MG63 (cell line): ENCODE results near the gene PLEKHN1. TPM values are rescaled to one million over a fixed set of nuclear protein-coding genes. Genes with fewer than 3 reads are reported as not detected.

Experiments
- DNase-seq: peaks from one replicate; pipeline ENCODE4 v3.0.0-alpha.2; 2020
- H3K27me3 ChIP-seq: fragments of 250-450 bp; sonication (Bioruptor Pico); 2 replicates; pipeline ENCODE4 v1.5.1; 2020; ENCODE audit warnings: mild to moderate bottlenecking, moderate library complexity
- H3K36me3 ChIP-seq: fragments of 250-450 bp; sonication (Bioruptor Pico); 2 replicates; pipeline ENCODE4 v1.5.1; 2020; ENCODE audit warnings: mild to moderate bottlenecking, moderate library complexity
- H3K4me3 ChIP-seq: fragments of 250-450 bp; sonication (Bioruptor Pico); 2 replicates; pipeline ENCODE4 v1.5.1; 2020; ENCODE audit warnings: mild to moderate bottlenecking, moderate library complexity
- H3K9me3 ChIP-seq: fragments of 250-450 bp; sonication (Bioruptor Pico); 2 replicates; pipeline ENCODE4 v1.5.1; 2020; ENCODE audit warnings: mild to moderate bottlenecking, moderate library complexity
- total RNA-seq: library from RNA; depleted of rRNA; stranded (reverse); fragments of >200 nt; shearing (Covaris generic); gene quantifications from 2 replicates; pipeline ENCODE4 v1.2.3, GENCODE V29; 2014; ENCODE audit warnings: low replicate concordance

Gene PLEKHN1
- total RNA-seq, 1 experiment from 2014 or later: 0.56 TPM

DNA sequence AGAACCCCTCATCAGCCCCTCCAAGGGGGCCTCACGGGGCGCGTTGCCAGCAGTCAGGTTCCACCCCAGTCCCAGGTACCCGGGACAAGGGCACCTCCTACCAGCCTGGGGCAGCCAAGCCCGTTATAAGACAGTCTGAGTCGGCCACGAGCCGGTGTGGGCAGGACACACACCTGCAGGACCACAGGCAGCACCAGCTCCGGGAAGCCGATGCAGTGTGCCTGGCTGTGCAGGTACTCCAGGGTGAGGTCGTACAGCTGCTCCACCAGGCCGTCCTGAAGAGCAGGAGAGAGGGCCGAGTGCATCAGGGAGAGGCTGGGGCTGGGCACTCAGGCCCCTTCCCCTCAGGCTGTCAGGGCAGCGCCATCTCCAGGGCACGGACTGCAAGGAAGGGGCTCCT, 18.3 kb upstream of the PLEKHN1 start:
- Histone ChIP-seq H3K36me3 (peaks cover 59% of the 10 kb centered on the region), H3K27me3 (no peaks in the 10 kb centered on the region), H3K4me3 (no peak overlapping the region), H3K9me3 (no peaks in the 10 kb centered on the region)
- no peak for DNase-seq

DNA sequence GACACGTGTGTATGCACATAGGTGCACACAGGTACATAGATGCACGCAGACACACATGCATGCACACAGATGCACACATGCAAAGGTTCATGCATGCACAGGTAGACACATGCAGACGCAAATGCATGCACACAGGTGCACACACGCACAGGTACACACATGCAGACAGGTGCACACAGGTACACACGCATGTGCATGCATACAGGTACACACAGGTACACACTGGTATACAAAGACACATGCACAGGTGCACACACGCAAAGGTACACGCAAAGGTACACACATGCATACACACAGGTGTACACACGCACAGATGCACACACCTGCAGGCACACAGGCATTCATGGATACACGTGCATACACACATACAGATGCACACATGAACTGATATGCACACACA, 16.0 kb upstream of the PLEKHN1 start:
- Histone ChIP-seq H3K27me3 (no peaks in the 10 kb centered on the region), H3K36me3 (peaks cover 58% of the 10 kb centered on the region), H3K4me3 (no peak overlapping the region), H3K9me3 (no peaks in the 10 kb centered on the region)
- DNase-seq: no peak

DNA sequence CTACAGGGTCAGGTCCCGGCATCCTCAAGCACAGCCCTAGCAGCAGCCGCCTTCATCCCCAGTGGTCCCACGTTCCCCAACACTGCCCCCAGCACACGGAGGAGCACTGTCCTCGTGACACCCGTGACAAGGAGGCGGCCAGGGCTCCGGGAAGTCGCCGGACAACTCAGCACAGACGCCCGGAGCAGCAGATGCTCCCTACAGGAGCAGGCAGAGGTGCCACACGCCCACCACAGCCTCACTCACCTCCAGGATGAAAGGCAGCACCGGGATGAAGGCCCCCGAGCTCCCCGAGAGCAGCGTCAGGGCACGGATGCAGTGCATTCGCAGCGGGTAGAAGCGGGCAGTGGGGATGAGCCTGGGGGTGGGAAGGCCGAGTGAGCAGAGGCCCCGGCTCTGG, 15.4 kb upstream of the PLEKHN1 start:
- no peaks in the 10 kb centered on the region for H3K9me3 ChIP-seq
- peaks cover 61% of the 10 kb centered on the region for H3K36me3 ChIP-seq
- H3K4me3 ChIP-seq: no peak overlapping the region
- DNase-seq: no peak
- H3K27me3 ChIP-seq: no peaks in the 10 kb centered on the region

DNA sequence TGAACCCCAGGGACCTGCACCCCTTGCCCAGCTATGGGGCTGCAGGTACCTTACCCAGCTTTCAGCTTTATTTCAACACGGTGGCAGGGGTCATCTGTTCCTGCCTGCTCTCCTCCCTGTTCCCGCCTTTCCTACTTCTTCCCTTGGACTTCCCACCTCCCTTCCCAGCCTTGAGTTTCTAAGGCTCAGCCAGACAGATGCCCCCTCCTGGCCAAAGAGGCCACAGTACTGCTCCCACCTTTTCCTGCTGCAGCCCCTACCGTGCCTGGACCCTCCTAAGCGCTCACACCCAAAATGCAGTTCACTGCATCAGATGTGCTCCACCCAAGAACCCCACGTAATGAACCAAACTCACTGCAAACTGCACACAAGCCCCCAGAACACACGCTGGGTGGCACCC, 14.9 kb upstream of the PLEKHN1 start:
- no peak for DNase-seq

DNA sequence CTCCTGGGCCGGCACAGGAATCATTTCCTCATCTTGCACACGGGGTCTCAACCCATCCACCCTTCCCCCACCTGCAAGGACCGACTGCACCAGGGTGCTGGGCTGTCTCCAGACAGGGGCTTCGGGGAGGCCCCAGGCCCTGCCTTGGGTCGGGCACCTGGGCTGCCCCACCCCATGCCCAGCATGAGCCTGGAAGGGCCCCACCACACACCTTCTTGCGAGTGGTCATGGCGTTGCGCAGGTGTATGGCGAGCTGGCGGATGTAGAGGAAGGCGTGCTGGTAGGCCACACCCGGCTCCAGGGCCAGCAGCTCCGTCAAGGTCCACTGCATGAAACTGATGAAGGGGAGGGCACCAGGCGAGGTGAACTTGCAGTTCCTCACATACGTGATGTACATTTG, 14.1 kb upstream of the PLEKHN1 start:
- no peak overlapping the region for H3K4me3 ChIP-seq
- no peaks in the 10 kb centered on the region for H3K9me3 ChIP-seq
- no peak for DNase-seq
- peaks cover 65% of the 10 kb centered on the region for H3K36me3 ChIP-seq
- H3K27me3 ChIP-seq: no peaks in the 10 kb centered on the region

More for the DNA sequence above, 14.9 kb upstream of the PLEKHN1 start:
- H3K36me3 ChIP-seq: peaks cover 64% of the 10 kb centered on the region
- H3K9me3 ChIP-seq: no peaks in the 10 kb centered on the region
- H3K27me3 ChIP-seq: no peaks in the 10 kb centered on the region
- no peak overlapping the region for H3K4me3 ChIP-seq

DNA sequence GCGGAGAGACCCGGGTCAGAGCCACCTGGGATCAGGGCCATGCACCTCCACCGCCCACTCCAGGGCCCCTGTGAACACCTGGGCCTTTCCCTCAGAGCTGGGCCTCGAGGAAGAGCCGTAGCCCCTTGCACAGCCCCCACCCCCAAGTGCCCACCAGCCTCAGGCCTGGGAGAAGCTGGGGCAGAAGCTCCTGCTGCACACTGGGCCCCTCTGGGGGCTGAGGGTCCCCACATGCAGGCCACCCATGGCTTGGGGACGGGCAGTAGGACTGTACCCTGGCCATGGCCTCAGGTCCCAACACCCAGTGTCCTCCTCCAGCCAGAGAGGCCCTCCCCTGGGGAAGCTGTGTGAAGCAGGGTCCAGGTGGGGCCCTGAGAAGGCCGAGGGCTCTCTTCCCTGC, 13.7 kb upstream of the PLEKHN1 start:
- no peak for DNase-seq
- no peaks in the 10 kb centered on the region for H3K27me3 ChIP-seq
- H3K4me3 ChIP-seq: no peak overlapping the region
- H3K9me3 ChIP-seq: no peaks in the 10 kb centered on the region
- H3K36me3 ChIP-seq: peaks cover 62% of the 10 kb centered on the region

DNA sequence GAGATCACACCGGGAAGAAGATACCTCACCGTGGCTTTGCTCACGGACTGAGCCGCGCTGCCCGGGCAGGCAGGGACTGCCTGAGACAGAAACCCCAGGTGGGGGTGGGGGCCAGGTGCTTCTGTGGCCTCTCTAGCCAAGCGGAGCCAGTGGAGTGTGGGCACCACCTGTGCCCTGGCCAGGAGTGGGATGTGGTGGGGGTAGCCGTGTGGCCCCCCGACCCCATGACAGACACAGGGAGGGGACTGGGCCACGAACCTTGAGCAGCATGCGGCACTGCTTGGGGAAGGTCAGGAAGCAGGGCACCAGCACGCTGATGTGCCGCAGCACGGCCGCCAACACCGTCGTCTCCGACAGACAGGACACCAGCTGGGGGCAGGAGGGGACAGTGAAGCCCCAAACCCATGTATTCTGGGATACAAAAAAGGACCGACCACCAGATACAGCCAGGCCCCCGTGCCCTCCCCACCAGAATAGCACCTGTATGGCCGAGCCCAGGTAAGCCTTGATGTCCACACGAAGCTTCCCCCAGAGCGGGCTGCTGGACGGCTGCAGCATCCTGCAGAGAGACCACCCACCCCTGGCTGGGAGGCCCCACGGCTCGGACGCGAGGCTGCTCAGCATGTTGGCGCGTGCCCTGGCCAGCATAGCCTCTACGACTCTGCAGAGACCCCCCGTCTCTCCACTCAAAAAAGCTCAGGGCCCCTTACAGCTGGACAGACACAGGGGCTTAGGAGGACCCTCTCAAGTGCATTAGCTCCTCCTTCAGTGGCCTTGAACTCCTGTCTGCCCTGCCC, 12.6 kb upstream of the PLEKHN1 start:
- H3K9me3 ChIP-seq: no peaks in the 10 kb centered on the region
- H3K27me3 ChIP-seq: no peaks in the 10 kb centered on the region
- DNase-seq: no peak
- H3K4me3 ChIP-seq: no peak overlapping the region
- H3K36me3 ChIP-seq: peaks cover 61% of the 10 kb centered on the region

DNA sequence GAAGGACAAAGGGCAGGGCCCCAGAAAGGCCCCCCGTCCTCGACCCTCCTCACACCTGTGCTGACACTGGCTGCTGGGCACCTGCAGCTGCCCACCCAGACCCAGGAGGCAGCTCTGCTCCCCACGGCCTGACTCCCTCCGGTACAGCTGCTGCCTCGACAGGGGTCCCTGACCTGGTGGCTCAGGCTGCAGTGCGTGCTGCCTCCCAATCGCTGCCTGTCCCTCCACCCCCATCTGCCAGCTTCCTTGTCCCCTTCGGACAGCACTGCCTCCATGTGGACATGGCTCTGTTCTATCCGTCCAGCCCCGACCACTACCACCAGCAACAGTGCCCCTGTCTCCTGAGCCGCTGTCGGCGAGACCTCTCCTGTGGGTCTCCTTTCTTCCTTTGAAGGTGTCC, 11.4 kb upstream of the PLEKHN1 start:
- H3K27me3 ChIP-seq: no peaks in the 10 kb centered on the region
- H3K36me3 ChIP-seq: peaks cover 57% of the 10 kb centered on the region
- no peak for DNase-seq
- H3K4me3 ChIP-seq: no peak overlapping the region
- no peaks in the 10 kb centered on the region for H3K9me3 ChIP-seq

DNA sequence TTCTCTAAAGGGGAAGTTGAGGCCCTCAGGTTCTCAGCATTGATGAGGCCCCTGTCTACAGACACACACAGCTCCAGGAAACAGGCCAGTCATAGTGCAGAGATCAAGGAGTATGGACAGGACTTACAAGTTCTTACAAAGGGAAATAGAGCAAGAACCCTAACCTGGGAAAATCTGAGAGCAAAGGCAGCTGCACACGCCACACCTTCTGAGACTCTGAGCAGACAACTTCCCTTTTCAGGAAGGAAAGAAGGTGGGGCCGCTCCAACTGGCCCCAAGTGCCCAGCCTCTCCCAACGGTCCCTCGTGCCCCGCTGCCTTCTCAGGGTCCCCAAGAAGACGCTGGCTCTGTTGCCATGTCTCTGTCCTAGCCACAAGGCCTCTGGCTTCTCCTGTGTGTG, 10.8 kb upstream of the PLEKHN1 start:
- no peak for DNase-seq
- H3K27me3 ChIP-seq: no peaks in the 10 kb centered on the region
- peaks cover 51% of the 10 kb centered on the region for H3K36me3 ChIP-seq
- H3K4me3 ChIP-seq: no peak overlapping the region
- H3K9me3 ChIP-seq: no peaks in the 10 kb centered on the region

DNA sequence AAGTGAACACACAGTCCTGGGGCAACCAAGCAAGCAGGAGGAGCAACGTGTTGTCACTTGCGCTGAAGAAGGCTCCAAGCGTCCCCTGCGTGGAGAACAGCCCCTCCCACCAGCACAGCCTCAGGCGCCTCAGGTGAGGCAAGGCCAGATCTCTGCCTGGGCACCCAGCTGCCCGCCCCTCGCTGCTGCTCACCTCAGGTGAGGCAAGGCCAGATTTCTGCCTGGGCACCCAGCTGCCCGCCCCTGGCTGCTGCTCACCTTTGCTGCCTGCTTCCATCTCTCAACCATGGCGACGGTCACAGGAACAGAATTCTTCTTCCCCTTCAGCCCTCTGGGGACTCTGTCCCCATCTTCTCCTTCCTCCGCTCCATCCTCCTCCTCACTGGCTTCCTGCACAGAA, 9.6 kb upstream of the PLEKHN1 start:
- Histone ChIP-seq H3K27me3 (no peaks in the 10 kb centered on the region), H3K4me3 (no peak overlapping the region), H3K36me3 (peaks cover 43% of the 10 kb centered on the region), H3K9me3 (no peaks in the 10 kb centered on the region)
- no peak for DNase-seq

DNA sequence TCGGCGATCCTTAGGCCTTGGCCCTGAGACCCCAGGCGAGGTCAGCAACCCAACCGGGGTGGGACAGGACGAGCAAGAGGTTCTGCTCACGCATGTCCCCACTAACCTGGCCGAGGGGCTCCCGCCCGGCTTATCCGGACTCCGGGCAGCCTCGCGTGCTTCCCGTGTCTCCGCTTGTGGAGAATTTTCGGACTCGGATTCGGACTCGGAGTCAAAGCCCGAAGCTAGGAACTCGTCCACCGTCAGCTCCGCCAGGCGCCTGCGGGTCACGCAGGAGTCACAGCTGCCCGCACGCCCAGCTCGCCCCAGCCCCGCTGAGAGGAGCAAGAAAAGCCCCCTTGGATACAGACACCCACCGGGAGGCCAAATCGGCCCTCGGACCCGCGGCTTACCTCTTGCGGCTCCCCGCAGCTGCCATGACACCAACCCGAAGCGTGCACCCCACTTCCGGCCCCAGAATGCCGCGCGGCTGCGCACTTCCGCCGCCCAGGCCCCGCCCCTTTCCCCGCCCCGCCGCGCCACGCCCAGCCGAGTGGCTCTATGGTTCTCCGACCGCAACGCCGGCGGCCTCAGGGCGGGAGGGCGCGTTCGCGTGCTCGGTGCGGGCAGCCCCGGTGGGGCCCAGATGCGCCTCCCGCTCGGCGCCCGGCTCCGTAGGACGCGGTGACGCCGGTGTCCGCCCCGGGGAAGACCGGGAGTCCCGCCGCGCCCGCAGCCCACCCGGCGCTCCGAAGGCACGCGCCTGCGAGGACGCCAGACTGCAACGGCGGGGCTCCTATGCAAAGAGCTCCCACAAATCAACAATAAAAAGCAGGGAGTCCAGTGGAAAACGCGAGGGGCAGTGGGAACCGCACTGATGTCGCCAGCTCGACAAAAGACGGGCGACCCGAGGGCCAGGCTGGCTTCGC, 7.2 kb upstream of the PLEKHN1 start, which contains the start of gene NOC2L:
Gene NOC2L (minus strand): TSS at position 434 of the 908 bp plus-strand sequence. CDS start 16 bp downstream, at position 418.
- Histone ChIP-seq H3K9me3 (no peaks in the 10 kb centered on the region), H3K4me3 (peak within 1 kb of the TSS; percentile 88), H3K27me3 (no peaks in the 10 kb centered on the region), H3K36me3 (peaks cover 32% of the 10 kb centered on the region)
- peak; percentile 90 for DNase-seq

DNA sequence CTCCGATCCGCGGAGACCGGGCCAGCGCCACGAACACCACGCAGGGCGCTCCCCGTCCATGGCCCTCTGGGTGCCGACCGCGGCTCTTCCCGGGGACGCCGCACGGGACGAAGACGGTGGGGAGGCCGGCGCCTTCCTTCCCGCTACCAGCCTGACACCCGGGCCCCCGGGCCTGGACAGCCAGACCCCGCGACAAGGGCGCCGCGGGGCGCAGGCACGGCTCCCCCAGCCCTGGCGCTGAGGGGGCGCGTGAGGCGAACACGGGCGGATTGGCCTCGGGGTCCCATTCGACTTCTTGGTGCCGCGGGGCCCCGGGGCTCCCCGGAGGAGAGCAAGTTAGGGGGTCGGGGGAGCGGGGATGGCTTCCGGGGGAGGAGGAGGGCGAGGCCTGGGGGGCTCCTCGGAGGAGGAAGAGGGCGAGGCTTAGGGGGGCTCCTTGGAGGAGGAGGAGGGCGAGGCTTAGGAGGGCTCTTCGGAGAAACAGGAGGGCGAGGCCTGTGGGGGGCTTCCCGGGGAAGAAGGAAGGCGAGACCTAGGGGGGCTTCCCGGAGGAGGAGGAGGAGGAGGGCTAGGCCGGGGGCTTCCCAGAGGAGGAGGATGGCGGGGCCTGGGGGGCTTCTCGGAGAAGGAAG, 6.4 kb upstream of the PLEKHN1 start:
- H3K4me3 ChIP-seq: peak overlapping the region; percentile 88
- no peaks in the 10 kb centered on the region for H3K27me3 ChIP-seq
- peaks cover 29% of the 10 kb centered on the region for H3K36me3 ChIP-seq
- H3K9me3 ChIP-seq: no peaks in the 10 kb centered on the region
- no peak for DNase-seq

DNA sequence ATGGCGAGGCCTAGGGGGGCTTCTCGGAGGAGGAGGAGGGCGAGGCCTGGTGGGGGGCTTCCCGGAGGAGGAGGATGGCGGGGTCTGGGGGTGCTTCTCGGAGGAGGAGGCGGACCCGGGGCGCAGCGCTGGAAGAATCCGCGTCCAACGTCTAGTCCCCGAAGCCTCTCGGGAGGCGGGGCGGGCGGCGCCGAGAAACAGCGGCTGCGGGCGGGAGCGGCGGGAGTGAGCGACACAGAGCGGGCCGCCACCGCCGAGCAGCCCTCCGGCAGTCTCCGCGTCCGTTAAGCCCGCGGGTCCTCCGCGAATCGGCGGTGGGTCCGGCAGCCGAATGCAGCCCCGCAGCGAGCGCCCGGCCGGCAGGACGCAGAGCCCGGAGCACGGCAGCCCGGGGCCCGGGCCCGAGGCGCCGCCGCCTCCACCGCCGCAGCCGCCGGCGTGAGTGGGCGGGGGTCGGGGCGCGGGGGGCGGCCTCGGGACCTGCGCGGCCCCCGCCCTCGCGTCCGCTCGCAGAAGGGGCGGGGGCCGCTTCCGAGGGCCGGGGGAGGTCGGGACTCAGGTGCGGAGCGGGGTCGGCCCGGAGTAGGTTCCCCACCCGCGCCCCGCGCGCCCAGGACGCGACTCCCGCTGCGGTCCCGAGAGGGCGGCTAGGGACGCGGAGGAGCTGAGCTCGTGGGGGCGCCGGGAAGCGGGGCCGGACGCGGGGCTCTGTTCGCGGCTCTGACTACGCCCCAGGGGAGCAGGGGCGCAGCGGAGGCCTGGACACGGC, 5.7 kb upstream of the PLEKHN1 start, which contains the start of gene KLHL17:
Gene KLHL17 (plus strand): TSS at position 222 of the 769 bp plus-strand sequence. CDS start 110 bp downstream, at position 332.
- H3K36me3 ChIP-seq: peaks cover 23% of the 10 kb centered on the region
- DNase-seq: peak; percentile 90
- H3K27me3 ChIP-seq: no peaks in the 10 kb centered on the region
- peak within 1 kb of the TSS; percentile 88 for H3K4me3 ChIP-seq
- H3K9me3 ChIP-seq: no peaks in the 10 kb centered on the region

DNA sequence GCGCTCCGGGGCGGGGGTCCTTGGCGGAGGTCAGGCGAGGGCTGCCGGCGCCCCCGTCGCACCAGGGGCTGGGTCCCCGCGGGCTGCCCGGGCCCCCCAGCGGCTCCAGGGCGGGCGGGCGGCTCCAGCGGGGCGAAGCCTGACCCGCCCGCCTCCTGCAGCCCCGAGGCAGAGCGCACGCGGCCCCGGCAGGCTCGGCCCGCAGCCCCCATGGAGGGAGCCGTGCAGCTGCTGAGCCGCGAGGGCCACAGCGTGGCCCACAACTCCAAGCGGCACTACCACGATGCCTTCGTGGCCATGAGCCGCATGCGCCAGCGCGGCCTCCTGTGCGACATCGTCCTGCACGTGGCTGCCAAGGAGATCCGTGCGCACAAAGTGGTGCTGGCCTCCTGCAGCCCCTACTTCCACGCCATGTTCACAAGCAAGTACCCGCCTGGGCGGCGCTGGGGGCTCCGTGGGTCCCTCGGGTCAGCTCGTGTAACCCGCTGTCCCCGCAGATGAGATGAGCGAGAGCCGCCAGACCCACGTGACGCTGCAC, 5.1 kb upstream of the PLEKHN1 start:
- Histone ChIP-seq H3K27me3 (no peaks in the 10 kb centered on the region), H3K4me3 (peak overlapping the region; percentile 88), H3K36me3 (peaks cover 16% of the 10 kb centered on the region), H3K9me3 (no peaks in the 10 kb centered on the region)
- no peak for DNase-seq

DNA sequence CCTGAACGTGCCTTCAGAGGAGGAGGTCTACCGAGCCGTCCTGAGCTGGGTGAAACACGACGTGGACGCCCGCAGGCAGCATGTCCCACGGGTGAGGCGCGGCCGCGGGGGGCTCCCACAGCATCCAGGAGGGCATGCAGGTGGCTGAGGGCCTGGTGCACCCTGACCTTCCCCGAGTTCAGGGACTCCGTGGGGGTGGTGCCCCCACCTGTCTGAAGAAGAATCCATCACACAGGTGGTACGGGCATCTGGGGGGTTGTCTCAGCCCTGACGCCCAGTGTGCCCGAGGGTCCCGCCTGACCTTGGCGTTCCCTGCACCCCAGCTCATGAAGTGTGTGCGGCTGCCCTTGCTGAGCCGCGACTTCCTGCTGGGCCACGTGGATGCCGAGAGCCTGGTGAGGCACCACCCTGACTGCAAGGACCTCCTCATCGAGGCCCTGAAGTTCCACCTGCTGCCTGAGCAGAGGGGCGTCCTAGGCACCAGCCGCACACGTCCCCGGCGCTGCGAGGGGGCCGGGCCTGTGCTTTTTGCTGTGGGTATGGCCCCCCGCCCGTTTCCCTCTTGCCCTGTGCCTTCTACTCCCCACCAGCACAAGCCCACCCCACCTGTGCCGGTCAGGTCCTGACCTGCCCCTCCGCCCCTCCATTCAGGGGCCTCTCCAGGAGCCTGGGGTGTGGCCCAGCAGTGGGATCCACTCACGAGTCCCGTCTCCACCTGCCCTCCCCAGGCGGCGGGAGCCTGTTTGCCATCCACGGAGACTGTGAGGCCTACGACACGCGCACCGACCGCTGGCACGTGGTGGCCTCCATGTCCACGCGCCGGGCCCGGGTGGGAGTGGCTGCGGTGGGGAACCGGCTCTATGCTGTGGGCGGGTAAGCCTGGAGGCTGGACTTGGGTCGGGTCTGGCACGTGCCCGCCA, 3.6 kb upstream of the PLEKHN1 start:
- DNase-seq: no peak
- Histone ChIP-seq H3K36me3 (peaks cover 10% of the 10 kb centered on the region), H3K27me3 (no peaks in the 10 kb centered on the region), H3K4me3 (no peak overlapping the region), H3K9me3 (no peaks in the 10 kb centered on the region)
